ENCODE results near the gene IQCF6. TPM values are rescaled to one million over a fixed set of nuclear protein-coding genes. Genes with fewer than 3 reads are reported as not detected.
"Not testable (repeated sequence)": the region's sequence is repeated elsewhere in the genome, so short reads cannot be mapped to it uniquely, and the experiment has no call there.

Gene IQCF6
- total RNA-seq, 2 donors from 2014 or later = not detected

DNA sequence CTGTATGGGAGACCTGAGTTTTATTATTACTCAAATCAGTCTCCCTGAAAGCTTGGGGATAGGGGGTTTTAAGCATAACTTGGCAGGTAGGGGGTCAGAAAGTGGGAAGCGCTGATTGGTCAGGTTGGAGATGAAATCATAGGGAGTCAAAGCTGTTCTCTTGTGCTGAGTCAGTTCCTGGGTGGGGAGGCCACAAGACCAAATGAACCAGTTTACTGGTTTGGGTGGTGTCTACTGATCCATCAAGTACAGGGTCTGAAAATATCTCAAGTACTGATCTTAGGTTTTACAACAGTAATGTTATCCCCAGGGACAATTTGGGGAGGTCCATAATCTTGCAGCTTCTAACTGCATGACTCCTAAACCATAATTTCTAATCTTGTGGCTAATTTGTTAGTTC, 17.8 kb upstream of the IQCF6 start:
- no peak for DNase-seq
- Histone ChIP-seq H3K4me1 (no peaks in the 10 kb centered on the region), H3K4me3 (no peak overlapping the region), H3K27me3 (no peaks in the 10 kb centered on the region), H3K27ac (no peak overlapping the region), H3K9ac (ENCODE audit: low read depth in 2 of 2, low read length in 2 of 2) (no peak overlapping the region), H3K9me3 (no peaks in the 10 kb centered on the region), H3K36me3 (no peaks in the 10 kb centered on the region)
- TF ChIP-seq, protein P1, sequence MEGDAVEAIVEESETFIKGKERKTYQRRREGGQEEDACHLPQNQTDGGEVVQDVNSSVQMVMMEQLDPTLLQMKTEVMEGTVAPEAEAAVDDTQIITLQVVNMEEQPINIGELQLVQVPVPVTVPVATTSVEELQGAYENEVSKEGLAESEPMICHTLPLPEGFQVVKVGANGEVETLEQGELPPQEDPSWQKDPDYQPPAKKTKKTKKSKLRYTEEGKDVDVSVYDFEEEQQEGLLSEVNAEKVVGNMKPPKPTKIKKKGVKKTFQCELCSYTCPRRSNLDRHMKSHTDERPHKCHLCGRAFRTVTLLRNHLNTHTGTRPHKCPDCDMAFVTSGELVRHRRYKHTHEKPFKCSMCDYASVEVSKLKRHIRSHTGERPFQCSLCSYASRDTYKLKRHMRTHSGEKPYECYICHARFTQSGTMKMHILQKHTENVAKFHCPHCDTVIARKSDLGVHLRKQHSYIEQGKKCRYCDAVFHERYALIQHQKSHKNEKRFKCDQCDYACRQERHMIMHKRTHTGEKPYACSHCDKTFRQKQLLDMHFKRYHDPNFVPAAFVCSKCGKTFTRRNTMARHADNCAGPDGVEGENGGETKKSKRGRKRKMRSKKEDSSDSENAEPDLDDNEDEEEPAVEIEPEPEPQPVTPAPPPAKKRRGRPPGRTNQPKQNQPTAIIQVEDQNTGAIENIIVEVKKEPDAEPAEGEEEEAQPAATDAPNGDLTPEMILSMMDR (IDR thresholded peaks at IDR 0.05) = no peak
- intact Hi-C loops (cut with DNase I) = no loop called here

DNA sequence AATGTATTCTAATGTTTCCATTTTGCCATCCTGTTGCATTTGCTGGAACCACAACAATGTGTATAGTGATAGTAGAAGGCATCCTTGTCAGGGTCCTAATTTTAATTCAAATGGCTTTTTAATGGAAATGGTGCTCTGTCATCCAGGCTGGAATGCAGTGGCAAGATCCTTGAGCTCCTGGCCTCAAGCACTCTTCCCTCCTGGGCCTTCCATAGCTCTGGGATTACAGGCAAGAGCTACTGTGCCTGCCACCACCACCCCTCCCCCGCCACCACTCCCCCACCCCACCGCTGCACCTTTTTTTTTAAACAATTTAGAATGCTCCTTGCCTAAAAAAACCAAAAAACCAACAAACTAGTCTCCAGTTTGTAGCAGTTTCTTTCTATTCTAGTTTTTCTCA, 15.2 kb upstream of the IQCF6 start:
- TF ChIP-seq, protein P1 (IDR thresholded peaks at IDR 0.05) = no peak

DNA sequence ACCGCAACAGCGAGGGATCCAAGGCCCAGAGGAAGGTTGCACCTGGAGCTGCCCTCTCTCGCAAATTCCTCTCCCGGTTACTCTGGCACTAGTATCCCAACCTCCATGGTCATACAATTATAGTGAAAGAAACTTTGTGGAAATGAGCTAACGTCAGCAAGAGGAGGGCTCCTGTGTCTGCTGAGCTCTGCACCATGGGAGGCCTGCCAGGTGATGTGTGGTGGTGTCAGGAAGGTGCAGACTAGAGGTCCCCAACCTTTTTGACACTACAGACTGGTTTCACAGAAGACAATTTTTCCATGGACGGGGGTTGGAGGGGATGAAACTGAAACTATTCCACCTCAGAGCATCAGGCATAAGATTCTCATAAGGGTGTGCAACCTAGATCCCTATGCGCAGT, 13.2 kb upstream of the IQCF6 start:
- TF ChIP-seq, protein P1 (IDR thresholded peaks at IDR 0.05) = no peak

More for the DNA sequence above, 15.2 kb upstream of the IQCF6 start:
- H3K27me3 ChIP-seq = no peaks in the 10 kb centered on the region
- H3K27ac ChIP-seq = no peak overlapping the region
- no peak overlapping the region for H3K4me3 ChIP-seq
- H3K36me3 ChIP-seq = no peaks in the 10 kb centered on the region
- H3K9ac ChIP-seq (ENCODE audit: low read depth in 2 of 2, low read length in 2 of 2) = no peak overlapping the region
- no peaks in the 10 kb centered on the region for H3K9me3 ChIP-seq
- no peak for DNase-seq
- no peaks in the 10 kb centered on the region for H3K4me1 ChIP-seq
- intact Hi-C loops (cut with DNase I) = no loop called here

DNA sequence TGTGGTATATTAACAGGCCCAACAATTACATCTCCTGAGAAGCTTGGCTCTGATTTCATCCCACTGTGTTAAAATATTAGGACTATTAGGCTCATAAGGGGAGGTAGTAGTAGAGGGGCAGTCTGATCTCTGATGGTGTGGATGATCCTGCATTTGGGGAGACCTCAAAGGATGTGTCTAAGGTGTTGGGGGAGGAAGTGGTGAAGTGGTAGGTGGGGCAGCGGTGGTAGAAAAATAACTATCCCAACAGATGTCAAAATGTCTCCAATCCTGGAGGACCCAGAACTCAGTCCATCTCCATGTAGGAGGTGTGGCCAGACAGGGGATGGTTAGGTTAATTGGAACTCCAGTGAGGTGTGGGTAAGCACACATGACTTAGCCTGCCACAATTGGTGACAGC, 10.4 kb upstream of the IQCF6 start:
- H3K4me3 ChIP-seq = no peak overlapping the region
- no peaks in the 10 kb centered on the region for H3K27me3 ChIP-seq
- no peak overlapping the region for H3K9ac ChIP-seq (ENCODE audit: low read depth in 2 of 2, low read length in 2 of 2)
- no peaks in the 10 kb centered on the region for H3K9me3 ChIP-seq
- H3K27ac ChIP-seq = no peak overlapping the region
- TF ChIP-seq, protein P1 (IDR thresholded peaks at IDR 0.05) = no peak
- intact Hi-C loops (cut with DNase I) = no loop called here
- DNase-seq = no peak
- H3K4me1 ChIP-seq = no peaks in the 10 kb centered on the region
- no peaks in the 10 kb centered on the region for H3K36me3 ChIP-seq

More for the DNA sequence above, 13.2 kb upstream of the IQCF6 start:
- H3K9ac ChIP-seq (ENCODE audit: low read depth in 2 of 2, low read length in 2 of 2) = no peak overlapping the region
- no peaks in the 10 kb centered on the region for H3K36me3 ChIP-seq
- no peak overlapping the region for H3K4me3 ChIP-seq
- no peak overlapping the region for H3K27ac ChIP-seq
- no peaks in the 10 kb centered on the region for H3K9me3 ChIP-seq
- no peaks in the 10 kb centered on the region for H3K4me1 ChIP-seq
- no peak for DNase-seq
- H3K27me3 ChIP-seq = no peaks in the 10 kb centered on the region
- intact Hi-C loops (cut with DNase I) = no loop called here

DNA sequence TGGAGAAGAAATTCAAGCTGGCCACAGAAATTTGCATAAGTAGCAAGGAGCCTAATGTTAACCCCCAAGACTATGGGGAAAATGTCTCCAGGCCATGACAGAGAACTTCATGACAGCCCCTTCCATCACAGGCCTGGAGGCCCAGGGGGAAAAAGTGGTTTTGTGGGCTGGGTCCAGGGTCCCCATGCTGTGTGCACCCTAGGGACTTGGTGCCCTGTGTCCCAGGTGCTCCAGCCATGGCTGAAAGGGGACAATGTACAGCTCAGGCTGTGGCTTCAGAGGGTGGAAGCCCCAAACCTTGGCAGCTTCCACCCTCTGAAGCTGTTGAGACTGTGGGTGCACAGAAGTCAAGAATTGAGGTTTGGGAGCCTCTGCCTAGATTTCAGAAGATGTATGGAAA, 8.5 kb upstream of the IQCF6 start:
- H3K27ac ChIP-seq; H3K9me3 ChIP-seq; H3K9ac ChIP-seq (ENCODE audit: low read depth in 2 of 2, low read length in 2 of 2); DNase-seq; H3K36me3 ChIP-seq; H3K27me3 ChIP-seq; H3K4me1 ChIP-seq; H3K4me3 ChIP-seq; intact Hi-C loops (cut with DNase I): not testable (repeated sequence)

DNA sequence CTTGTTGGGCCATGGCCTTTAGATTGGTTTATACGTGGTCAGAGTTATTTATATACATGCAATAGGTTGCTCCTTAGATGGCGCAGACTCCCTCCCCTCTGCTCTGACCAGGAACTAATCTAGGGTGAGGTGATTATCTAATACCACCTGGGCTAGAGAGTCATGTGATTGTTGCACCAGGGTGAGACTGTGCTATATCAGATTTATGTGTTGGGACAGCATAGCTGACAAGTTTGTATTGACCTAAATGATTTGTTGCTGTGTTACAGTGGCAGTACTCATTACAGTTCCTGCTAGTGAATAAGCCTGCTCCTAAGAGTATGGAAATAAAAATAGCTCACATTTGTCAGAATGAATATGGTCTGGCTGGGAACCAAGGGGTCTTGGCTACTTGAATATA, 7.2 kb upstream of the IQCF6 start:
- Histone ChIP-seq H3K36me3 (no peaks in the 10 kb centered on the region), H3K27me3 (no peaks in the 10 kb centered on the region), H3K4me3 (no peak overlapping the region), H3K9ac (ENCODE audit: low read depth in 2 of 2, low read length in 2 of 2) (no peak overlapping the region), H3K4me1 (no peaks in the 10 kb centered on the region), H3K27ac (no peak overlapping the region), H3K9me3 (no peaks in the 10 kb centered on the region)
- no peak for DNase-seq
- intact Hi-C loops (cut with DNase I) = no loop called here
- TF ChIP-seq, protein P1 (IDR thresholded peaks at IDR 0.05) = no peak

Measured in colonic mucosa (tissue), 4 donors.